Chondrocyte (in vitro differentiated cells): ENCODE data around the gene SETD2. TPM values are rescaled to one million over a fixed set of nuclear protein-coding genes. Genes with fewer than 3 reads are reported as not detected.
A peak's percentile ranks its signal among the peaks of the same experiment; 100 is the strongest.

Experiments used
- DNase-seq: peaks from one replicate; pipeline ENCODE4 v3.0.0; 2021; ENCODE audit warnings: mixed read lengths, low spot score
- H3K27ac Mint-ChIP-seq: one replicate; pipeline ENCODE4 v1.8.0; 2021; ENCODE audit warnings: mild to moderate bottlenecking, moderate library complexity, mixed read lengths; ENCODE audit not compliant: unreplicated experiment
- H3K27me3 Mint-ChIP-seq: 2 replicates; pipeline ENCODE4 v1.8.0; 2021; ENCODE audit warnings: low read depth, mixed read lengths
- H3K36me3 Mint-ChIP-seq: 2 replicates; pipeline ENCODE4 v1.8.0; 2021; ENCODE audit warnings: low read depth, mixed read lengths
- H3K4me1 Mint-ChIP-seq: 2 replicates; pipeline ENCODE4 v1.8.0; 2021; ENCODE audit warnings: low read depth, mild to moderate bottlenecking, mixed read lengths
- H3K4me3 Mint-ChIP-seq: one replicate; pipeline ENCODE4 v1.8.0; 2021; ENCODE audit warnings: mild to moderate bottlenecking, moderate library complexity, mixed read lengths; ENCODE audit not compliant: unreplicated experiment
- H3K9me3 Mint-ChIP-seq: 2 replicates; pipeline ENCODE4 v1.8.0; 2021; ENCODE audit warnings: low read depth, mixed read lengths
- total RNA-seq: library from RNA; stranded (reverse); gene quantifications from 3 replicates; pipeline ENCODE4 v1.2.1, GENCODE V29; 2021
- TF ChIP-seq, protein P1 (sequence below): fragments of 200-600 bp; sonication (generic); IDR thresholded peaks from 2 replicates; pipeline ENCODE4 v1.5.0; 2021; ENCODE audit warnings: antibody characterized with exemption, mild to moderate bottlenecking, moderate library complexity

The SETD2 gene
- total RNA-seq, 1 donor from 2014 or later, result 37.3 TPM

DNA sequence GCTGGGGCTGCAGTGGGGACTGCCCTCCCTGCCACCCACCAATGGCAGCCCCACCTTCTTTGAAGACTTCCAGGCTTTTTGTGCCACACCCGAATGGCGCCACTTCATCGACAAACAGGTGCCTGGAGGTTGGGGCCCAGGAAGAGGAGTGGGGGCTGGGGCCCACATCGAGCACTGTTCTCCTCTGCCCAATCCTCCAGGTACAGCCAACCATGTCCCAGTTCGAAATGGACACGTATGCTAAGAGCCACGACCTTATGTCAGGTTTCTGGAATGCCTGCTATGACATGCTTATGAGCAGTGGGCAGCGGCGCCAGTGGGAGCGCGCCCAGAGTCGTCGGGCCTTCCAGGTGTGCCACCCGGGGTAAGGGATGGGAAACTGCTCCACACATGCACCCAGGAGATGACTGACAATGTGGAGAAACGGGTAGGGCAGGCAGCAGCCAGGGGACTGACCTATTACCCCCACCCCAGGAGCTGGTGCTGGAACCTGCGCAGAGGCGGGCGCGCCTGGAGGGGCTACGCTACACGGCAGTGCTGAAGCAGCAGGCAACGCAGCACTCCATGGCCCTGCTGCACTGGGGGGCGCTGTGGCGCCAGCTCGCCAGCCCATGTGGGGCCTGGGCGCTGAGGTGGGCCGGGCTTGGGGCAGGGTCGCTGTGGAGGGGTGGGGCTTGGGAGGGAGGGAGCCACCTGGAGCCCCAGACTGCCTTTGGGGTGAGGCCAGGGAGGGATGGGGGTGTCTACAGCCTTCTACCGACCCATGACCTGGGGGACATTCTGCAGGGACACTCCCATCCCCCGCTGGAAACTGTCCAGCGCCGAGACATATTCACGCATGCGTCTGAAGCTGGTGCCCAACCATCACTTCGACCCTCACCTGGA is 161.5 kb downstream of the SETD2 start:
- no peaks in the 10 kb centered on the region for H3K9me3 Mint-ChIP-seq
- peak; percentile 90 for DNase-seq
- H3K27ac Mint-ChIP-seq, result no peak overlapping the region
- TF ChIP-seq, protein P1, sequence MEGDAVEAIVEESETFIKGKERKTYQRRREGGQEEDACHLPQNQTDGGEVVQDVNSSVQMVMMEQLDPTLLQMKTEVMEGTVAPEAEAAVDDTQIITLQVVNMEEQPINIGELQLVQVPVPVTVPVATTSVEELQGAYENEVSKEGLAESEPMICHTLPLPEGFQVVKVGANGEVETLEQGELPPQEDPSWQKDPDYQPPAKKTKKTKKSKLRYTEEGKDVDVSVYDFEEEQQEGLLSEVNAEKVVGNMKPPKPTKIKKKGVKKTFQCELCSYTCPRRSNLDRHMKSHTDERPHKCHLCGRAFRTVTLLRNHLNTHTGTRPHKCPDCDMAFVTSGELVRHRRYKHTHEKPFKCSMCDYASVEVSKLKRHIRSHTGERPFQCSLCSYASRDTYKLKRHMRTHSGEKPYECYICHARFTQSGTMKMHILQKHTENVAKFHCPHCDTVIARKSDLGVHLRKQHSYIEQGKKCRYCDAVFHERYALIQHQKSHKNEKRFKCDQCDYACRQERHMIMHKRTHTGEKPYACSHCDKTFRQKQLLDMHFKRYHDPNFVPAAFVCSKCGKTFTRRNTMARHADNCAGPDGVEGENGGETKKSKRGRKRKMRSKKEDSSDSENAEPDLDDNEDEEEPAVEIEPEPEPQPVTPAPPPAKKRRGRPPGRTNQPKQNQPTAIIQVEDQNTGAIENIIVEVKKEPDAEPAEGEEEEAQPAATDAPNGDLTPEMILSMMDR, result peak; percentile 14
- H3K4me1 Mint-ChIP-seq, result no peaks in the 10 kb centered on the region
- H3K36me3 Mint-ChIP-seq, result peaks cover 8% of the 10 kb centered on the region
- H3K27me3 Mint-ChIP-seq, result no peaks in the 10 kb centered on the region
- no peak overlapping the region for H3K4me3 Mint-ChIP-seq

DNA sequence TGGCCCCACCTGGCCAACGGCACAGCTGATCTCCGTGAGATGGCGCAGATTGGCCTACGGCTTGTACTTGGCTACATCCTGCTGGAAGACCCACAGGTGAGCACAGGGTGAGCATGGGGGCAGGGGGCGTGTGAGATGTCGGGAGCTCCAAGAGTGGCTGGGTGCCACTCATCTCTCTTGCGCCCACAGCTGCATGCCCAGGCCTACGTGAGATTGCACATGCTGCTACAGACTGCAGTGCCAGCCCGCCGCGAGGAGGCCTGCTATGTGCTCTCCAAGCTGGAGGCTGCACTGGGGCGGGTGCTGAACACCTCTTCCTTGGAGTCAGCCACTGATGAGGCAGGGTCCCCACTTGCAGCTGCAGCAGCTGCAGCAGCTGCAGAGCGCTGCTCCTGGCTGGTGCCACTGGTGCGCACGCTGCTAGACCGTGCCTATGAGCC is 162.2 kb downstream of the SETD2 start:
- H3K9me3 Mint-ChIP-seq, result no peaks in the 10 kb centered on the region
- DNase-seq, result peak; percentile 89
- peaks cover 8% of the 10 kb centered on the region for H3K36me3 Mint-ChIP-seq
- H3K4me3 Mint-ChIP-seq, result no peak overlapping the region
- H3K27me3 Mint-ChIP-seq, result no peaks in the 10 kb centered on the region
- no peaks in the 10 kb centered on the region for H3K4me1 Mint-ChIP-seq
- H3K27ac Mint-ChIP-seq, result no peak overlapping the region
- TF ChIP-seq, protein P1, result no peak

DNA sequence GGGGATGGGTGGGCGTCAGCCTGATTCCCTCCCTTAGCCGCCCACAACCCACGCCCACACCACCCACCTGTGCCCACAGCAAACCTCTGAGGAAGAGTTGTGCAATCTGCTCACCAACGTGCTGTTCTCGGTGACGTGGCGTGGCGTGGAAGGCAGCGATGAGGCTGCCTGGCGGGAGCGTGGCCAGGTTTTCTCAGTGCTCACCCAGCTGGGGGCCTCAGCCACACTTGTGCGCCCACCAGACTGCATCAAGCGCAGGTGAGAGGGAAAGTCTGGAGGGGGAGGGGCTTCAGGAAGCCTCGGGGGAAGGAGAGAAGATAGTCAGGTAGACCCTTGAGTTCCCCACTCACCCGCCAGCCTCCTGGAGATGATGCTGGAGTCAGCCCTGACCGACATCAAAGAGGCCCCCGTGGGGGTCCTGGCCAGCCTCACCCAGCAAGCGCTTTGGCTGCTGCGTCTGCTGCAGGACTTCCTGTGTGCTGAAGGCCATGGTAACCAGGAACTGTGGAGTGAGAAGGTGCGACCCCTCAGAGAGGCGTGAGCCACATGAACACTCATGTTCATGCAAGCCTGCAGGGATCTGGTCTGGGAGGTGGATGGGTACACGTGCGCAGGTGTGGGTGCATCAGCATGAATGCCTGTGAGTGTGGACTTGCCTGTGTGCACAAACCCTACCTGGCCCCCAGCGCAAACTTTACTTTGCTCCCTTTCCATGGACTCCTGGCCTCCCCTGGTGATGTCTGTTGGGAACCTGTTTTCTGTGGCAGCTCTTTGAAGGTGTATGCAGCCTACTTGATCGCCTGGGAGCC is 162.8 kb downstream of the SETD2 start:
- H3K9me3 Mint-ChIP-seq, result no peaks in the 10 kb centered on the region
- TF ChIP-seq, protein P1, result no peak
- H3K4me1 Mint-ChIP-seq, result no peaks in the 10 kb centered on the region

DNA sequence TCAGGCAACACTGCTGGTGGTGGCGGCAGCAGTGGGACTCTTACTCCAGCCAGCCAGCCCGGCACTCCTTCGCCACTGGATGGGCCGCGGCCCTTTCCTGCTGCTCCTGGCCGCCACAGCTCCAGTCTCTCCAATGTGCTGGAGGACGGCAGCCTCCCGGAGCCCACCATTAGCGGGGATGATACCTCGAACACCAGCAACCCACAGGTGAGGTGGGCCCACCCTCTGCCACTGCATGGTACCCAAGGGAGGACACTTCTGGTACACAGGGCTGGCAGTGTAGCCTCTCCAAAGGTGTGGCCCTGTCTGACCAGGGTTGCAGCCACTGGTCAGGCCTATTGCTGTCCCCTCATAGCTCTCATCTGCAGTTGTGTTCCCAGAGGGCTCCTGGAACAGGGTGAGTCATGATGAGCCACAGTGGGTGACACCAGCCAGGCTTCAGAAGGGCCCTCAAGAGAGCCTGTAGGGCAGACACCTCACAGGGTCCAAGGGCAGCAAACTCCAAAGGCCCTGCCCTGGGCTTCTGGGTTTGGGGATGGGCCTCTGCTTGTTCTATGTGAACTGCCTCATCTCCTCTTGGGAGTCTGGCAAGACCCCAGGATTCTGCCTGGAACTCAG is 163.6 kb downstream of the SETD2 start:
- Mint-ChIP-seq H3K27me3 (no peaks in the 10 kb centered on the region), H3K27ac (no peak overlapping the region), H3K9me3 (no peaks in the 10 kb centered on the region), H3K4me1 (no peaks in the 10 kb centered on the region), H3K36me3 (peaks cover 6% of the 10 kb centered on the region), H3K4me3 (no peak overlapping the region)
- DNase-seq, result peak; percentile 75
- TF ChIP-seq, protein P1, result no peak

More for the DNA sequence above, 162.8 kb downstream of the SETD2 start:
- Mint-ChIP-seq H3K4me3 (no peak overlapping the region), H3K27me3 (no peaks in the 10 kb centered on the region), H3K36me3 (peaks cover 8% of the 10 kb centered on the region), H3K27ac (no peak overlapping the region)
- DNase-seq, result peak; percentile 78
